Heart left ventricle (tissue), 16 donors: ENCODE results near the gene DLEU7. TPM values are rescaled to one million over a fixed set of nuclear protein-coding genes. Genes with fewer than 3 reads are reported as not detected.

Experiments used
- ATAC-seq, 4 donors: fragments of 200-7000 bp; cut with Tn5 transposase; one replicate each; pipeline ENCODE4 v1.9.1; 2020 to 2022; ENCODE audit warnings: moderate library complexity in 4 of 4, mild to moderate bottlenecking in 3 of 4, moderate number of reproducible peaks in 1 of 4
- DNase-seq, 5 donors: peaks; one replicate each; pipeline ENCODE4 v3.0.0-alpha.2; 2020
- H3K27ac ChIP-seq, 12 donors: fragments of 200-600 bp; sonication (generic) in 4 of 12; one replicate each; pipeline versions ENCODE4 v1.5.0 to v1.8.0; 2016 to 2022; ENCODE audit warnings: mild to moderate bottlenecking in 2 of 12
- H3K27me3 ChIP-seq, 9 donors: fragments of 200-600 bp; sonication (generic) in 2 of 9; one replicate each; pipeline versions ENCODE4 v1.5.1 to v1.8.0; 2016 to 2022; ENCODE audit warnings: mild to moderate bottlenecking in 3 of 9
- H3K36me3 ChIP-seq, 9 donors: fragments of 200-600 bp; sonication (generic) in 2 of 9; one replicate each; pipeline versions ENCODE4 v1.5.0 to v1.8.0; 2018 to 2022; ENCODE audit warnings: mild to moderate bottlenecking in 2 of 9
- H3K4me1 ChIP-seq, 12 donors: fragments of 200-600 bp; sonication (generic) in 4 of 12; one replicate each; pipeline versions ENCODE4 v1.5.0 to v1.8.0; 2016 to 2022; ENCODE audit warnings: mild to moderate bottlenecking in 3 of 12
- H3K4me3 ChIP-seq, 12 donors: fragments of 200-600 bp; sonication (generic) in 4 of 12; one replicate each; pipeline versions ENCODE4 v1.5.0 to v1.8.0; 2017 to 2022; ENCODE audit warnings: mild to moderate bottlenecking in 9 of 12, moderate library complexity in 4 of 12
- H3K9me3 ChIP-seq, 12 donors: fragments of 200-600 bp; sonication (generic) in 4 of 12; one replicate each; pipeline versions ENCODE4 v1.5.0 to v1.8.0; 2016 to 2022; ENCODE audit warnings: mild to moderate bottlenecking in 1 of 12
- CTCF ChIP-seq, 12 donors: fragments of 200-600 bp; sonication (generic) in 4 of 12; IDR thresholded peaks; one replicate each; pipeline versions ENCODE4 v1.5.0 to v1.8.0; 2018 to 2022; ENCODE audit warnings: antibody characterized with exemption in 12 of 12, mild to moderate bottlenecking in 5 of 12
- POLR2A ChIP-seq, 2 donors: fragments of 450-650 bp; IDR thresholded peaks; one replicate each; pipeline ENCODE4 v1.6.1; 2017; ENCODE audit warnings: antibody characterized with exemption in 2 of 2, mild to moderate bottlenecking in 2 of 2, moderate library complexity in 2 of 2
- WGBS, 4 donors: extraction: QIAGEN DNeasy Blood & Tissue Kit in 2 of 4; methylation state at CpG; one replicate each; pipeline versions ENCODE4 v1.1.5 to v1.1.7; 2013 to 2018; 5-methylcytosine and 5-hydroxymethylcytosine counted together
- intact Hi-C, 10 donors: fragments of 100-400 bp; cut with DNase I; formaldehyde crosslinking; loops; one replicate each; pipeline versions ENCODE4 v1.11.1 to v1.14.2; 2022
- polyA plus RNA-seq, 2 donors: library from polyadenylated mRNA; stranded (reverse); fragments of 200-250 nt; gene quantifications; one replicate each; pipeline ENCODE4 v1.2.3, GENCODE V29; 2013
- total RNA-seq, 9 donors: library from RNA; depleted of rRNA in 2 of 9; stranded (reverse); fragments of >200 nt in 2 of 9; fragmentation: NEBNext Ultra II Directional in 3 of 9; extraction: Animal tissue kit (Norgen Biotek cat#: 25700) in 3 of 9; gene quantifications; one replicate each; pipeline versions ENCODE4 v1.1.0 to v1.2.4, GENCODE V29; 2016 to 2023
- donor health status: ischemic (EF 13 %, LVEDD 7.1; RV severe dilation, severe dysfunction).
- donor health status: healthy with polysubstance abuse.
- donor health status: DM: no; HTN: yes; CAD: no.
- donor health status: DM: no; HTN: no; CAD: no.
- donor health status: ischemic (EF 25% LVEDD 6.9; RV normal size, moderate dysfunction).
- donor health status: ischemic (EF 25% LVEDD 5.7; RV mildly dilated, moderate dysfunction).
- donor health status: healthy.
- donor health status: DM: yes; HTN: yes; CAD: no.
- donor health status: ischemic (EF 35%, LVEDD 5.7; RV mildly dilated, moderate dysfunction).
- donor health status: nonischemic (EF 11% LVEDD 7.7; RV severe dilation, severe dysfunction).
- donor health status: DM: yes; HTN: yes; CAD: no.
- donor health status: PGD.
- donor health status: ischemic (EF 29% LVEDD 5.4; RV normal size, mild dysfunction).
- donor health status: nonischemic (EF 23%, LVEDD 6.1; RV moderate dilation, normal function).

The DLEU7 gene
- total and polyA plus RNA-seq, 11 donors: 0.06 to 0.93 (median 0.24) TPM; not detected in 7

DNA sequence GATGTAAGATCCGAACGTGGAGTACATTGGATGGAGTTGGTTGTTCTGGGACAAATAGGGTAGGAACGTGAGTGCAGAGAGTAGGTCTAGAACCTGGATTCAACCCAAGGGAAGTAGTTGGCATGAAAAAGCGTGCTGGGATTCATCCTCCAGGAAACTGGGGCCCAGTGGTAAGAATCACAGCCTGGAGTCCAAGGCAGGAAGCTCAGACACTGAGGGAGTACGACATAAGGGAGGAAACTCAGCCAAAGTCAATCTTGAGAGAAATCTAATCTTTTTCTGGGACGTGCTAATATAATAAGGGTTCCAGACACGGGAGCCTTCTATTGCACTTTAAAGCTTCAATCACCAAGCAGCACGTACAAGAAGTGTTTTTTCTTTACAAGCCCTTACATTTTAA, 46.4 kb downstream of the DLEU7 start:
- peaks cover 0 to 6% (median 0%) of the 10 kb centered on the region in 12 donors for H3K9me3 ChIP-seq
- DNase-seq: no peak
- H3K36me3 ChIP-seq: no peaks in the 10 kb centered on the region
- no peak overlapping the region for H3K4me3 ChIP-seq
- no peaks in the 10 kb centered on the region for H3K27me3 ChIP-seq
- peak in 2 of 4 donors; percentile 20 to 43 for ATAC-seq
- no peak for TF ChIP-seq POLR2A (IDR thresholded peaks at IDR 0.05)
- no peak for TF ChIP-seq CTCF (IDR thresholded peaks at IDR 0.05)
- intact Hi-C loops: loop anchor here in 4 of 10 donors (1.0 to 10.0 kb wide), 5 partner anchors 102 to 270 kb away; no protein-coding TSS in a partner anchor
- H3K27ac ChIP-seq: peak overlapping the region in 1 of 12 donors; percentile 16
- peaks cover 0 to 32% (median 20%) of the 10 kb centered on the region in 12 donors for H3K4me1 ChIP-seq
- WGBS, 4 donors: 47 to 59% (median 52%) methylated on average over 8 of the region's 8 CpGs

DNA sequence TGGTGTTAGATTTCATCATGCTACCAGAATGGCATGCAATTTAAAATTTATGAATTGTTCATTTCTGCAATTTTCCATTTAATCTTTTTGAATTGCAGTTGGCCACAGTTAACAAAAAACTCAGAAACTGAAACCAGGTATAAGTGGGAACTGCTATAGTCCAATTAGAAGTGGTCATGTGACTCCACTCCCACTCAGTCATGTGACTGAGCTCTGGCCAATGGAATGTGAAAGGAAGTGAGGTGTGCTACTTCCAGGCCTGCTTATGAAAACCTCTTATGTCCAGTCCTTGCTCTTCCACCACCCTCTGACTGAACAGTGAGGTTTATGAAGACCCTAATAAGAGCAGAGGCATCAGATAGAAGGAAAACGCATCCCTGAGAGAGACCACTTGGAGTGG, 47.0 kb downstream of the DLEU7 start:
- H3K4me3 ChIP-seq: no peak overlapping the region
- 81 to 92% (median 89%) methylated on average over 1 of the region's 1 CpG for WGBS, 4 donors
- no peaks in the 10 kb centered on the region for H3K36me3 ChIP-seq
- H3K9me3 ChIP-seq: peaks cover 0 to 6% (median 0%) of the 10 kb centered on the region in 12 donors
- intact Hi-C loops: loop anchor here in 4 of 10 donors (5.0 to 10.0 kb wide), 4 partner anchors 102 to 269 kb away; no protein-coding TSS in a partner anchor
- ATAC-seq: no peak
- TF ChIP-seq POLR2A (IDR thresholded peaks at IDR 0.05) (no peak), CTCF (IDR thresholded peaks at IDR 0.05) (no peak)
- no peak for DNase-seq
- H3K27ac ChIP-seq: no peak overlapping the region
- peaks cover 0 to 30% (median 20%) of the 10 kb centered on the region in 12 donors for H3K4me1 ChIP-seq
- no peaks in the 10 kb centered on the region for H3K27me3 ChIP-seq

DNA sequence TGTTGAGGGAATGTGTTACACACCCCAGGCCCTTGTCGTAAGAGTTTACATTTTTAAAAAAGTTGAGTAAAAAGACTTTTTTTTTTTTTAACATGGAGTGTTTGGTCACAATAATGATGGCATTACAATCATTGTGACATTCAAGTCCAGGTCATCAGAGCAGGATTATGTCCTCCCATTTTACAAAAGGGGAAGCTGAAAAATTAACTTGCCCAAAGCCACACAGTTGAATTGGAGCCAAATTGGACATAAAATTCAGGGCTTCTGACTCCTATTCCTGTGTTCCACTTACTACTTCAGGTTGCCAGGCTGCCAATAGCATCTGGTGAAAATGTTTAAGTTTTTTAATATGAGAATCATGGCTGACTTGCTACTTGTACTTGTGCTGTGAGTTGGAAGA, 49.3 kb downstream of the DLEU7 start:
- ATAC-seq (no peak), DNase-seq (no peak)
- no peaks in the 10 kb centered on the region for H3K36me3 ChIP-seq
- peaks cover 0 to 6% (median 0%) of the 10 kb centered on the region in 12 donors for H3K9me3 ChIP-seq
- intact Hi-C loops: loop anchor here in 1 of 10 donors (10.0 kb wide), 1 partner anchor 99 kb away; no protein-coding TSS in a partner anchor
- H3K27ac ChIP-seq: no peak overlapping the region
- TF ChIP-seq POLR2A (IDR thresholded peaks at IDR 0.05) (no peak), CTCF (IDR thresholded peaks at IDR 0.05) (no peak)
- H3K27me3 ChIP-seq: no peaks in the 10 kb centered on the region
- 96 to 100% (median 97%) methylated on average over 1 of the region's 1 CpG for WGBS, 4 donors
- H3K4me3 ChIP-seq: no peak overlapping the region
- H3K4me1 ChIP-seq: peaks cover 0 to 9% (median 2%) of the 10 kb centered on the region in 12 donors

GRCh38 chr13:50793026-50793425, 50.5 kb downstream of the DLEU7 start:
- ATAC-seq: no peak
- 79 to 97% (median 88%) methylated on average over 3 of the region's 3 CpGs for WGBS, 4 donors
- intact Hi-C loops: loop anchor here in 1 of 10 donors (10.0 kb wide), 1 partner anchor 98 kb away; no protein-coding TSS in a partner anchor
- peaks cover 0 to 6% (median 0%) of the 10 kb centered on the region in 12 donors for H3K9me3 ChIP-seq
- TF ChIP-seq POLR2A (IDR thresholded peaks at IDR 0.05): no peak
- no peak for TF ChIP-seq CTCF (IDR thresholded peaks at IDR 0.05)
- peaks cover 0 to 7% (median 0%) of the 10 kb centered on the region in 12 donors for H3K4me1 ChIP-seq
- H3K27ac ChIP-seq: no peak overlapping the region
- DNase-seq: no peak
- no peaks in the 10 kb centered on the region for H3K36me3 ChIP-seq
- H3K27me3 ChIP-seq: no peaks in the 10 kb centered on the region
- H3K4me3 ChIP-seq: no peak overlapping the region
